Cerebellar nuclear complex (tissue), 1 donor: Measurements from ENCODE around the gene PGBD1.

Source experiments
- DNase-seq, 2 experiments: peaks; one replicate each; lab custom pipeline; 2025; lab: John Stamatoyannopoulos, UW

PGBD1 gene

DNA sequence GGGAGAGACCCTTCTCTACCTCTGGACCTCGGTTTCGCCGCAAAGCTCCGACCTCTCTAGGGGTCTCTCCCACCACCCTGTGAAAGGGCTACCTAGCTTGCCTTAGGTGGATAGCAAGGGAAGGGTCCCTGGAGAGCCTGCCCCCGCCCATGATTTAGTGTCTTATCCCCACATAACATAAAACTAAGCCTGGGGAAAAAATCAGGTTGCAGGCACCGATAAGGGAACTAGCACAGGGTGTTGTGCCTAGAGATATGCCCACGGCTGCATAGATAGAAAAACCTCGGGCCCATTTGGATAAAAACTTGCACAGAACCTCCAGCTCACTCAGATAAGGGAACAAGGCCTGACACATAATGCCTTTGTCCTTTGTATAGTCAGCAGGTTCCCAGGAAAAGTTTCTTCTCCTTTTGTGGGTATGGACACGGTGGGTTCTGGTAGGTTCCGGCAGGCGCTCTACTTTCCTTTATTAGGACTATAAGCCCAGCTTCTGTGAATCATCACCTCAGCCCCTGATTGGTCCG is 53.7 kb downstream of the PGBD1 start:
- no peak for DNase-seq

DNA sequence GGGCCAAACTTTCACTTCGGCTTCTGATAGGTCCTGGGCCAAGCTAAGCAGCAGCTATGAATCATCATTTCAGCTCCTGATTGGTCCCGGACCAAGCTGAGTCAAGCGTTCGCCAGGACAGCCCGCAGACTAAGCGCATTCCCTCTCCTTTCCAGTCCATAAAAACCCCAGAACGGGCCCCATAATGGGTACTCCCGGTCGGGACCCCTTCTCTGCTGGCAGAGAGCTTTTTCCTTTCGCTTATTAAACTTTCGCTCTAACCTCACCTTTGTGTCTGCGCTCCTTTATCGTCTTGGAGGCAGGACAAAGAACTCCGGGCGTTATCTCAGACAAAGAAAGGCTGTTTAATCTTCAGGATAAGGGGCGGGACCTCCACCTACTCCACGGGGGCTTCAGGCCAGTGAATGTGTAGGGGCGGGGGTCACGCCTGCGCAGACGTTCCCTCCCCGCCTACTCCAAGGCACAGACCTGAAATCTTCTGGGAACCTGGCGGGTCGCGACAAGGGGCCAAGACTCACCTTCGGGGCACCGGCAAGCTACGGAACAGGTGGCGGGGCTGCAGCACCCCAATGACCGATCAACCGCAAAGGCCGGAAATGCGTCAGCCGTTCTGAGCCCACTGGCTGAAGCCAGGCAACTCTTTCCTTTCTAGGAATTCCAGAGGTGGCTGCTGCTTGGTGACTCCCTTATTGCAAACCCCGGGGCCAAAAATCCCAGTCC is 54.4 kb downstream of the PGBD1 start, which contains the start of gene ZSCAN31:
TSS of gene ZSCAN31 (minus strand) at position 585 of the 720 bp plus-strand sequence. CDS start 6,465 bp downstream, outside the sequence.
- peak; percentile 33 to 78 for DNase-seq

DNA sequence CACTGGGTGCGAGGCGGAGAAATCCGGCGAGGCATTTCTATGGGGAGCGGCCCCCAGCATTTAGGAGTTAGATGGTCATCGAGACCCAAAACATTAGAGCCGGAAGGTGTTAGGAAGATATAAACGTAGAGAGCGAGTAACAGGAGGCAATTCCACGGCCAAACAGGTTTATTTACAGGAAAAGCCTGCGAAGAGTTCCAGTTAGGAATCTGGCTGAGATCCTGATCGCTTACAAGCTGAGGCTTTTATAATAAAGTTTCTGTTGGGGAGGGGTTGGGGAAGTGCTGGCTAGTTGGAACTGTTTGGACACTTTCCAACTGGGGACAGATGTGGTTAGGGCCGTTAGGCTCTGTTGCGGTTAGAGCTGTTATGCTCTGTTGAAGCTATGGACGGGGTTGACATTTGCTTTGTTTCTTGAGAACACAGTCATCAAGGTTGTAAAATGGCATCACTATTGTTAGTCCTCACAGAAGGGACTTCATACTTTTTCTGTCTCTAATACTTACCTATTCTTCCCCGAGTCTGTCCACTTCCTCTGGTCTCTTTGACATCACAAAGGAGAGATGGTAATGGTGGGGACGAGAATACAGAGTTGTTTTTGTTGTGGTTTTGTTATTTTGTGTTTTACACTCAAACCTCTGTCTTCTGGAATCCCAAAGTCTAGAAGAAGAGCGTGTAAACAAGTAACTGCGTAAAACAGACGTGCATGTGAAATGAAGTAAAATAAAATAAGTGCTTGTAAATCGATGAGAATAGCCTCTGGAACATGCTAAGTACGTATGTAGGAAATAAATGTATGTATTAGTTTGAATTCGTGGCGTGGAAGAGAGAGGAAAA is 55.1 kb downstream of the PGBD1 start:
- no peak for DNase-seq

DNA sequence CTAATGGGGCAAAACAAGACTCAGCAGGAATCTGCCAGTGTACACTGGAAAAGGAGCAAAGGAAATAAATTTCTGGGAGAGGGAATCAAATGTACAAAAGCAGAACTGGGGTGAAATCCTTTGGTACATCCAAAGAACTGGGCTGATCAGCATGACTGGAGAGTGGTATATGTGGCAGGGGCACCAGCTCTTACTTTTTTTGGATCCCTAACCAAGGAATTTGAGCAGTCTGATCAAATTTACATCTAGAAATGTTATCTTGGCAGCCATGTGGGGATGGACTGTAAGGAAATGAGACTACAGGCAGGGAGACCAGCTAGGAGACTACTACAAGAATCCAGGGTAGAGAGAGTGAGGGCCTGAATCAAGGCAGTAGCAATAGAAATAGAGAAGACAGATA is 55.7 kb downstream of the PGBD1 start:
- no peak for DNase-seq

DNA sequence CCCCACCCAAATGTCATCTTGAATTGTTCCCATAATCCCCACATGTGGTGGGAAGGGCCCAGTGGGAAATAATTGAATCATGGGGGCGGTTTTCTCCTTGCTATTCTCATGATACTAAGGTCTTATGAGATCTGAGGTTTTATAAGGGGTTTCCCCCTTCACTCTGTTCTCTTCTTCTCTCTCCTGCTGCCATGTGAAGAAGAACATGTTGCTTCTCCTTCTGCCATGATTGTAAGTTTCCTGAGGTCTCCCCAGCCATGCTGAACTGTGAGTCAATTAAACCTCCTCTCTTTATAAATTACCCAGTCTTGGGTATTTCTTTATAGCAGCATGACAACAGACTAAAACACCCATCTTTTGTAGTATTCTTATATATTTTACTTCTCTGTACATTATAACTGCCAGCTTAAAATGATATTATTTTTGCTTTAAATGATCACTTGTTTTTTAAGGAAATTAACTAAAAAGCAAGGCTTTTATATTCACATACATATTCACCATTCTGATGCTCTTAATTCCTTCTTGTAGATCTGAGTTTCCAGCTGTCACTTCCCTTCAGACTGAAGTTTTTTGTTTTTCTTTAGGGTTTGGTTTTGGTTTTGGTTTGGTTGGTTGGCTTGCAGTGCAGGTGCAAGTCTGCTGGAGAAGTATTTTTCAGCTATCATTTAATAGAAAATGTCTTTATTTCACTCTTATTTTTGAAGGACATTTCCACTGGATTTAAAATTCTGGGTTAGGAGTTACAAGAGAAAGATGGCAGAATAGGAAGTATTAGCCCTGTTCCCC is 59.1 kb downstream of the PGBD1 start:
- DNase-seq, result no peak

DNA sequence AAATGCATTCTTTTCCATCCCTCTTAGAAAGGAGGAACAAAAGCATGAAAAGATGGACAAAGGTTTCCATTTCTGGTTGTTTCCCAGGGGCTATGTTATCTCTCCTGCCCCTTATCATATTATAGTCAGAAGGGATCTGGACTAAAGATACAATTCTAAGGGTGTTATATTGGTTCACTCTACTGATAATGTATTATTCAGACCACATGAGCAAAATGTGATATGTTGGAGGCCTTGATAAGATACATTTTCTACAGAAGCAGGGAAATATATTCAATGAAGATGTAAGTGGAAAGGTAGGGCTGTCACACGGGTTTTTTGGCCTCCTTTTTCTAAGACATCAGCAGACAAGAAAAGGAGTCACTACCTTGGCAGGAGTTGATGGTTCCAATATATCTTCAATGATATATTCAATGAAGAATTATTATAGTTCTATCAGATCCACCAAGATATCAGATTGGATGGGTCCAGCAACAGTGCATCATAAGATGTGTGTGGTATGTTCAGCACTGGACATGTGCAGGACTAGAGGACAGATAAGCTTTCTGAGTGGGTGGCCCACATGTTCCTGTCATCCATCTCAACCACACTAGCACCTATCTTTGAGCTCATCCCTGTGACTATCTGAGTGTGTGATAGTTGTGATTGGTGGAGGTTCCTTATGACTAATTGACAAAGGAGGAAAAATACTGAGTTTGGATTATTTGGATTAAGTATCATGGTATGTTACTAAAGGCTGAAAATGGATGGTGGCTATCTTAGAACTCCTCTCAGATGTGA is 62.7 kb downstream of the PGBD1 start:
- DNase-seq, result no peak

DNA sequence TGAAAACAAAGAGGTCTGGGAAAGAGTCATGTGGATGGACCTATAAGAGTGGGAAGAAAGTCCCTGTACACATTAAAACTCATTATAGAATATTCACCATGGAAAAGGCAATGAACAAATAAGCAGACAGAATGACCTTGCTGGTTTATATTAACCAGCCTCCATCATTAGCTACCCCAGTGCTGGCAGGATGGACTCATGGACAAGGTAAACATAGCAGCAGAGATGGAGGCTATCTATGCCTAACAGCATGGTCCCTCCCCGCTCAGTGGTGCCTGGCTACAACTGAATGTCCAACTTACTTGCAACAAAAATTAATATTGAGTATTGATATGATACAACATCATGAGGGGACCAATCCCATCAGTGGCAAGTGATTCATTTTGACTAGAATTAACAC is 63.8 kb downstream of the PGBD1 start:
- no peak for DNase-seq

DNA sequence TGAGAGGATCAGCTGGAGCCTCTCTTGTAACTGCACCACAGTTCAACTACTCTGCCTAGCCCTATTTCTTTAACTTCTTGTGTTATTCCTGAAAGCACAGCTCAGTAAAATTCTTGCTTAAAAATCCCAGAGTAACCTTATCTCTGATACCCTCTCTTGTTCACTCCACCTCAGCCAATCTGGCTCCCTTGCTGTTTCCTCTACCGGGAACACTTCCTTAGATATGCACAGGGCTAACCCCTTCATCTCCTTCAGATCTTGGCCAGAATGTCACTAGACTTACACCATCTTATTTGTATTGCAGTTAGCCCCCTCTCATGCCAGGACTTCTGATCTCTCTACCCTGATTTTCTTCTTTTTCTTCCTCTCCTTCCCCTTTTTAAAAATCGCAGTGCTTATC is 65.7 kb downstream of the PGBD1 start:
- DNase-seq, result no peak

DNA sequence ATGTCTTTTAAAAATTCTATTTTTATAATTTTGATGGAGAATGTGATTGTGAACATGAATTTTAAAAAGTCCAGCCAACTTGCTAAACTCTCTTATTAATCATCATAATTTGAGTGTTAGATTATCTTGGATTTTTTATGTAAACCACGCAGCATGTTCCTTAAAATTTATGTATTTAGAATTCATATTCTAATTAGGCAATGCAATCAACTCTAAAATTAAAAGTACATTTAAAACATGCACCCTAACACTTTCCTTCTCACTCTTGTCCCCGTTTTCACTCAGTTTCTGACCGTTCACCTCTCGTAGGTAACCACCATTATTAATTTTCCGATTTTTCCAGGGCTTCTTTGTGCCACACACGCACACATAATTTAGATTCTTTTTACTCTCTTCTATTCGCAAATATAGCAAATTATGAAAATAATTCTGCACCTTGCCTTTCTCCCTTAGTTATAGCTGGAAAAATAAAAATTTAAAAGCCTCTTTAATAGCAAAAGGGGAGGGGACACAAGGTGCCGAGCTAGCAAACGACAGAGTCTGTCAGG is 68.0 kb downstream of the PGBD1 start:
- no peak for DNase-seq

DNA sequence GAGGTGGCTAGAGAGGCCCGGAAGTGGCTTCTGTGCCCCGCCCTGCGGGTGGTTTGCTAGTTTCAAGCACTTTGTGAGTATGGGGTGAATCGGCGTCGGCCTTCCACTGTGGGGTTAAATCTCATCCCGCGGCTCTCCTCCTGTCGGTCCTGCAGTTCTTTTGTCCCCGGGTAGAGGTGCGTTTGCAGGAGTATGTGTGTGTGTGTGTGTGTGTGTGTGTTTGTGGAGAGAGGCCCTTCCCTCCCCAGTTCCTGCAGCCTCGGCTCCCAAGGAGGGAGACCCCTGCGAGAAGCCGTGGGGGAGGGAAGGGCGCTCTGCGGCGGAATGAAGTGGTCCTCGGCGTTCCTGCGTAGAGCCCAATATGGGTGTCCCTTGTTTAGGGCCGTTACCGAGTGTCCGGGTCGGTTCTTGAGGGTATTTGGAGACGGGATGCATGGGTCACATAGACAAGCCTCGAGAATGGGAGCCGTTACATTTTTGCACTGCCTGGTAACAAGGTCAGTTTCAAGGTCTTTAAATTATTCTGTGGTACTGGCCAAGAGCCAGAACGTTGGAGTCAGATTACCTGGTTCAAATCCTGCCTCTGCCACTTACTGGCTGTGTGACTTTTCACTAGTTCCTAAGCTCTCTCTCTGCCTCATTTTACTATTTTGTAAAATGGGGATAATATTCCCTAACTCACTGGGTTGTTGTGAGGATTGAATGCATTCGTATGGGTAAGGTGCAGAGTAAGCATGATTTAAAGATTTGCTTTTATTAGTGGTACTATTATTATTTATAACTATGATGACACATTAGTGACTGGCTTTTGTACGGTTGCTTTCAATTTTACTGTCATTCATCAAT is 68.7 kb downstream of the PGBD1 start, which contains the start of gene ZKSCAN3:
TSS of gene ZKSCAN3 (plus strand) at position 56 of the 846 bp plus-strand sequence. CDS start 9,640 bp downstream, outside the sequence.
- peak in 1 of 2 experiments; percentile 63 for DNase-seq

DNA sequence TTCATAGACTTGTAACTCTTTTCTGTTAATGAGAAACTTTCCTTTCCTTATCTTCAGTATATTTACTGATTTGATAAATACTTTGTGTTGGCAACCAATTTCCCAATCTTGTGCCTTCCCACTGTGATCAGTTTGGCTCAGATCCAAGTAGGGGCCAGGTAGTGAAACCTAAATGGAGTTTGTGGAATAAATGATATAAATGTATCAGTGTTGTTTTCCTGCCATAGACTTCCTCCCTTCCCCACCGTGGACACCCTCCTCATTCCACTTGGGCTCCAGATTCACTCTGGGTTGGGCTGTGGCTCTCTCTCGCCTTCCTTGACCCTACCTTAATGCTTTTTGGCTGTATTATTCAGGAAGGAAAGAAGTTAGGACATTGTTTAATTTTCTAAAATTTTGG is 69.7 kb downstream of the PGBD1 start:
- DNase-seq, result no peak

DNA sequence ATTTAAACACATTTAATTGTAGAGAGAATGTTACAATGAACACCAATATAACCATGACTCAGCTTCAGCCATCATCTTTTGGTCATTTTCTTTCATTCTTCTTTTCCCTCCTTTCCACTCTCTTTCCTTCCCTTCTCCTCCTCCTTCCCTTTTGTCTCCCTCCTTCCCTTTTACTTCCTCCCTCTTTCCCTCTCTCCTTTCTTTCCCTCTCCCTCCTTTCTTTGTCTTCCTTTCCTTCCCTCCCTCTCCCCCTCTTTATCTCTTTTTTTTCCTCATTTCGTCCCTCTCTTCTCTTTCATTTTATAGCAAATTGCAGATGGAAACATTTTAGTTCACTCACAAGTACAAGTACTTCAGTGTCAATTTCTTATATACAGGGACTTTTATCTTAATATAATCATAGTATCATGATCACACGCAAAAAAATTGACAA is 70.1 kb downstream of the PGBD1 start:
- DNase-seq, result no peak
